ENCODE results near the gene RPS15. TPM values are rescaled to one million over a fixed set of nuclear protein-coding genes. Genes with fewer than 3 reads are reported as not detected.

RPS15 gene
- total and polyA plus RNA-seq, 2 of the 13 experiments (the other 11 are each of a cell fraction or from before 2014, with no cell fraction given), result 695 to 1,411 TPM

DNA sequence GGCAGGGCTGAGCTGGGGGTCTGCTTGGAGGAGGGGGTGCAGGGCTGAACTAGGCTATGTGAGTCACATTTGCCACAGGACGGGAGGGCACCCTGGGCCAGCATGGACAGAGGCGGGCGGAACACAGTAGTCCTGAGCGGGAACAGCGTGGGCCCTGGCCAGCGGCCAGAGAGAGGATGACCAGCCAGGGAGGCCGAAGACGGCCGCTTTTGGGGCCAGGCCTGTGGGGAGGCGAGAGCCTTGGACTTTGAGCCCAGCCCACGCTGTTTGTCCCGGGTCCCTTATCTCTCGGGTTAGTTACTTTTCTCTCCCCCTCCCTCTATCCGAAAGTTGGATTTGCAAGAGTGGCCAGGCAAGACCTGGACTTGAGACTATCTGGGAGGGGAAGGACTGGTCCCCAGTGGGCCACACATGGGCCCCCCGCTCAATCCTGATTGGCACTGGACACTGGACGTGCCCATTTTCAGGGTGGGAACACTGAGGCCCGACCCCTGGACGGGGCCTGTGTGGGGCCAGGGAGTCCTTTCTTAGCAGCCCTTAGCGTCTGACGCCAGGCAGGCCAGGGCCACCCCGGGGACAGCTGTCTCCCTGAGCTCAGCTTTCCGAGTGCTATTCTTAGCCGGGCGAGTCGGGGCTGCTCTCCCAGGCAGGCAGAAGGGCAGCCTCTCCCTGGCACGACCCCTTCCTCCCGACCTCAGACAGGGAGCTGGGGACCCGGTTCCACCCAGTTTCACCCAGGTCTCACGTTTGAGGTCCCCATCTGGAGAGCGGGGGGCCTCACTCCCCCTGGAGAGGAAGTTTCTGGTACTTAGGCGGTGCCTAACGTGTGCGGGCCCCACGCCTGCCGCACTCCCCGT, 37.7 kb upstream of the RPS15 start (continued):
- TF ChIP-seq, protein P1, sequence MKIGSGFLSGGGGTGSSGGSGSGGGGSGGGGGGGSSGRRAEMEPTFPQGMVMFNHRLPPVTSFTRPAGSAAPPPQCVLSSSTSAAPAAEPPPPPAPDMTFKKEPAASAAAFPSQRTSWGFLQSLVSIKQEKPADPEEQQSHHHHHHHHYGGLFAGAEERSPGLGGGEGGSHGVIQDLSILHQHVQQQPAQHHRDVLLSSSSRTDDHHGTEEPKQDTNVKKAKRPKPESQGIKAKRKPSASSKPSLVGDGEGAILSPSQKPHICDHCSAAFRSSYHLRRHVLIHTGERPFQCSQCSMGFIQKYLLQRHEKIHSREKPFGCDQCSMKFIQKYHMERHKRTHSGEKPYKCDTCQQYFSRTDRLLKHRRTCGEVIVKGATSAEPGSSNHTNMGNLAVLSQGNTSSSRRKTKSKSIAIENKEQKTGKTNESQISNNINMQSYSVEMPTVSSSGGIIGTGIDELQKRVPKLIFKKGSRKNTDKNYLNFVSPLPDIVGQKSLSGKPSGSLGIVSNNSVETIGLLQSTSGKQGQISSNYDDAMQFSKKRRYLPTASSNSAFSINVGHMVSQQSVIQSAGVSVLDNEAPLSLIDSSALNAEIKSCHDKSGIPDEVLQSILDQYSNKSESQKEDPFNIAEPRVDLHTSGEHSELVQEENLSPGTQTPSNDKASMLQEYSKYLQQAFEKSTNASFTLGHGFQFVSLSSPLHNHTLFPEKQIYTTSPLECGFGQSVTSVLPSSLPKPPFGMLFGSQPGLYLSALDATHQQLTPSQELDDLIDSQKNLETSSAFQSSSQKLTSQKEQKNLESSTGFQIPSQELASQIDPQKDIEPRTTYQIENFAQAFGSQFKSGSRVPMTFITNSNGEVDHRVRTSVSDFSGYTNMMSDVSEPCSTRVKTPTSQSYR (CRISPR knock-in tag; IDR thresholded peaks at IDR 0.05; ENCODE audit: borderline replicate concordance), result no peak; the same call in 1 of the 2 replicates
- TF ChIP-seq ZNF749 (CRISPR knock-in tag; IDR thresholded peaks at IDR 0.05; ENCODE audit: borderline replicate concordance), result peak; percentile 47; the same call in 1 of the 2 replicates
- TF ChIP-seq, protein P2, sequence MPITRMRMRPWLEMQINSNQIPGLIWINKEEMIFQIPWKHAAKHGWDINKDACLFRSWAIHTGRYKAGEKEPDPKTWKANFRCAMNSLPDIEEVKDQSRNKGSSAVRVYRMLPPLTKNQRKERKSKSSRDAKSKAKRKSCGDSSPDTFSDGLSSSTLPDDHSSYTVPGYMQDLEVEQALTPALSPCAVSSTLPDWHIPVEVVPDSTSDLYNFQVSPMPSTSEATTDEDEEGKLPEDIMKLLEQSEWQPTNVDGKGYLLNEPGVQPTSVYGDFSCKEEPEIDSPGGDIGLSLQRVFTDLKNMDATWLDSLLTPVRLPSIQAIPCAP (CRISPR knock-in tag; IDR thresholded peaks at IDR 0.05; ENCODE audit: low read depth), result no peak
- peak; percentile 45; the same call in 1 of the 2 replicates for TF ChIP-seq BRCA1 (CRISPR knock-in tag; IDR thresholded peaks at IDR 0.05)
- TF ChIP-seq, protein P3, sequence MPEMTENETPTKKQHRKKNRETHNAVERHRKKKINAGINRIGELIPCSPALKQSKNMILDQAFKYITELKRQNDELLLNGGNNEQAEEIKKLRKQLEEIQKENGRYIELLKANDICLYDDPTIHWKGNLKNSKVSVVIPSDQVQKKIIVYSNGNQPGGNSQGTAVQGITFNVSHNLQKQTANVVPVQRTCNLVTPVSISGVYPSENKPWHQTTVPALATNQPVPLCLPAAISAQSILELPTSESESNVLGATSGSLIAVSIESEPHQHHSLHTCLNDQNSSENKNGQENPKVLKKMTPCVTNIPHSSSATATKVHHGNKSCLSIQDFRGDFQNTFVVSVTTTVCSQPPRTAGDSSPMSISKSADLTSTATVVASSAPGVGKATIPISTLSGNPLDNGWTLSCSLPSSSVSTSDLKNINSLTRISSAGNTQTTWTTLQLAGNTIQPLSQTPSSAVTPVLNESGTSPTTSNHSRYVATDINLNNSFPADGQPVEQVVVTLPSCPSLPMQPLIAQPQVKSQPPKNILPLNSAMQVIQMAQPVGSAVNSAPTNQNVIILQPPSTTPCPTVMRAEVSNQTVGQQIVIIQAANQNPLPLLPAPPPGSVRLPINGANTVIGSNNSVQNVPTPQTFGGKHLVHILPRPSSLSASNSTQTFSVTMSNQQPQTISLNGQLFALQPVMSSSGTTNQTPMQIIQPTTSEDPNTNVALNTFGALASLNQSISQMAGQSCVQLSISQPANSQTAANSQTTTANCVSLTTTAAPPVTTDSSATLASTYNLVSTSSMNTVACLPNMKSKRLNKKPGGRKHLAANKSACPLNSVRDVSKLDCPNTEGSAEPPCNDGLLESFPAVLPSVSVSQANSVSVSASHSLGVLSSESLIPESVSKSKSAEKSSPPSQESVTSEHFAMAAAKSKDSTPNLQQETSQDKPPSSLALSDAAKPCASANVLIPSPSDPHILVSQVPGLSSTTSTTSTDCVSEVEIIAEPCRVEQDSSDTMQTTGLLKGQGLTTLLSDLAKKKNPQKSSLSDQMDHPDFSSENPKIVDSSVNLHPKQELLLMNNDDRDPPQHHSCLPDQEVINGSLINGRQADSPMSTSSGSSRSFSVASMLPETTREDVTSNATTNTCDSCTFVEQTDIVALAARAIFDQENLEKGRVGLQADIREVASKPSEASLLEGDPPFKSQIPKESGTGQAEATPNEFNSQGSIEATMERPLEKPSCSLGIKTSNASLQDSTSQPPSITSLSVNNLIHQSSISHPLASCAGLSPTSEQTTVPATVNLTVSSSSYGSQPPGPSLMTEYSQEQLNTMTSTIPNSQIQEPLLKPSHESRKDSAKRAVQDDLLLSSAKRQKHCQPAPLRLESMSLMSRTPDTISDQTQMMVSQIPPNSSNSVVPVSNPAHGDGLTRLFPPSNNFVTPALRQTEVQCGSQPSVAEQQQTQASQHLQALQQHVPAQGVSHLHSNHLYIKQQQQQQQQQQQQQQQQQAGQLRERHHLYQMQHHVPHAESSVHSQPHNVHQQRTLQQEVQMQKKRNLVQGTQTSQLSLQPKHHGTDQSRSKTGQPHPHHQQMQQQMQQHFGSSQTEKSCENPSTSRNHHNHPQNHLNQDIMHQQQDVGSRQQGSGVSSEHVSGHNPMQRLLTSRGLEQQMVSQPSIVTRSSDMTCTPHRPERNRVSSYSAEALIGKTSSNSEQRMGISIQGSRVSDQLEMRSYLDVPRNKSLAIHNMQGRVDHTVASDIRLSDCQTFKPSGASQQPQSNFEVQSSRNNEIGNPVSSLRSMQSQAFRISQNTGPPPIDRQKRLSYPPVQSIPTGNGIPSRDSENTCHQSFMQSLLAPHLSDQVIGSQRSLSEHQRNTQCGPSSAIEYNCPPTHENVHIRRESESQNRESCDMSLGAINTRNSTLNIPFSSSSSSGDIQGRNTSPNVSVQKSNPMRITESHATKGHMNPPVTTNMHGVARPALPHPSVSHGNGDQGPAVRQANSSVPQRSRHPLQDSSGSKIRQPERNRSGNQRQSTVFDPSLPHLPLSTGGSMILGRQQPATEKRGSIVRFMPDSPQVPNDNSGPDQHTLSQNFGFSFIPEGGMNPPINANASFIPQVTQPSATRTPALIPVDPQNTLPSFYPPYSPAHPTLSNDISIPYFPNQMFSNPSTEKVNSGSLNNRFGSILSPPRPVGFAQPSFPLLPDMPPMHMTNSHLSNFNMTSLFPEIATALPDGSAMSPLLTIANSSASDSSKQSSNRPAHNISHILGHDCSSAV (CRISPR knock-in tag; IDR thresholded peaks at IDR 0.05; ENCODE audit: borderline replicate concordance), result no peak
- TF ChIP-seq FOXJ3 (CRISPR knock-in tag; IDR thresholded peaks at IDR 0.05; ENCODE audit: borderline replicate concordance), result peak; percentile 79
- TF ChIP-seq, protein P4, sequence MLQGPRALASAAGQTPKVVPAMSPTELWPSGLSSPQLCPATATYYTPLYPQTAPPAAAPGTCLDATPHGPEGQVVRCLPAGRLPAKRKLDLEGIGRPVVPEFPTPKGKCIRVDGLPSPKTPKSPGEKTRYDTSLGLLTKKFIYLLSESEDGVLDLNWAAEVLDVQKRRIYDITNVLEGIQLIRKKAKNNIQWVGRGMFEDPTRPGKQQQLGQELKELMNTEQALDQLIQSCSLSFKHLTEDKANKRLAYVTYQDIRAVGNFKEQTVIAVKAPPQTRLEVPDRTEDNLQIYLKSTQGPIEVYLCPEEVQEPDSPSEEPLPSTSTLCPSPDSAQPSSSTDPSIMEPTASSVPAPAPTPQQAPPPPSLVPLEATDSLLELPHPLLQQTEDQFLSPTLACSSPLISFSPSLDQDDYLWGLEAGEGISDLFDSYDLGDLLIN (CRISPR knock-in tag; IDR thresholded peaks at IDR 0.05; ENCODE audit: borderline replicate concordance), result no peak
- TF ChIP-seq DNMT3B (CRISPR knock-in tag; conservative IDR thresholded peaks at IDR 0.05), result no peak
- TF ChIP-seq, protein P5, sequence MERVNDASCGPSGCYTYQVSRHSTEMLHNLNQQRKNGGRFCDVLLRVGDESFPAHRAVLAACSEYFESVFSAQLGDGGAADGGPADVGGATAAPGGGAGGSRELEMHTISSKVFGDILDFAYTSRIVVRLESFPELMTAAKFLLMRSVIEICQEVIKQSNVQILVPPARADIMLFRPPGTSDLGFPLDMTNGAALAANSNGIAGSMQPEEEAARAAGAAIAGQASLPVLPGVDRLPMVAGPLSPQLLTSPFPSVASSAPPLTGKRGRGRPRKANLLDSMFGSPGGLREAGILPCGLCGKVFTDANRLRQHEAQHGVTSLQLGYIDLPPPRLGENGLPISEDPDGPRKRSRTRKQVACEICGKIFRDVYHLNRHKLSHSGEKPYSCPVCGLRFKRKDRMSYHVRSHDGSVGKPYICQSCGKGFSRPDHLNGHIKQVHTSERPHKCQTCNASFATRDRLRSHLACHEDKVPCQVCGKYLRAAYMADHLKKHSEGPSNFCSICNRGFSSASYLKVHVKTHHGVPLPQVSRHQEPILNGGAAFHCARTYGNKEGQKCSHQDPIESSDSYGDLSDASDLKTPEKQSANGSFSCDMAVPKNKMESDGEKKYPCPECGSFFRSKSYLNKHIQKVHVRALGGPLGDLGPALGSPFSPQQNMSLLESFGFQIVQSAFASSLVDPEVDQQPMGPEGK (CRISPR knock-in tag; IDR thresholded peaks at IDR 0.05), result peak; percentile 97
- TF ChIP-seq, protein P6, sequence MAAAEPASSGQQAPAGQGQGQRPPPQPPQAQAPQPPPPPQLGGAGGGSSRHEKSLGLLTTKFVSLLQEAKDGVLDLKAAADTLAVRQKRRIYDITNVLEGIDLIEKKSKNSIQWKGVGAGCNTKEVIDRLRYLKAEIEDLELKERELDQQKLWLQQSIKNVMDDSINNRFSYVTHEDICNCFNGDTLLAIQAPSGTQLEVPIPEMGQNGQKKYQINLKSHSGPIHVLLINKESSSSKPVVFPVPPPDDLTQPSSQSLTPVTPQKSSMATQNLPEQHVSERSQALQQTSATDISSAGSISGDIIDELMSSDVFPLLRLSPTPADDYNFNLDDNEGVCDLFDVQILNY (CRISPR knock-in tag; conservative IDR thresholded peaks at IDR 0.05), result no peak
